NCI-H82 (cell line): ENCODE data around the gene LMCD1.

ENCODE experiments used
- DNase-seq: peaks from one replicate; lab custom pipeline; 2025; lab: John Stamatoyannopoulos, UW

Gene LMCD1

GRCh38 chr3:8584661-8585060 is 83.0 kb downstream of the LMCD1 start:
- DNase-seq = no peak

- DNase-seq = no peak
These were observed 88.4 kb downstream of the LMCD1 start for GRCh38 chr3:8589880-8590556.

- DNase-seq = no peak
These were observed 91.6 kb downstream of the LMCD1 start for GRCh38 chr3:8593021-8593827.

- DNase-seq = no peak
These were observed 93.6 kb downstream of the LMCD1 start for GRCh38 chr3:8595252-8595651.

GRCh38 chr3:8595695-8596115 is 94.1 kb downstream of the LMCD1 start:
- no peak for DNase-seq

GRCh38 chr3:8596321-8597218 is 94.9 kb downstream of the LMCD1 start:
- DNase-seq = no peak

GRCh38 chr3:8597219-8597853 is 95.7 kb downstream of the LMCD1 start:
- no peak for DNase-seq

- no peak for DNase-seq
These were observed 97.5 kb downstream of the LMCD1 start for GRCh38 chr3:8599146-8599545.

GRCh38 chr3:8600457-8600856 is 98.8 kb downstream of the LMCD1 start:
- no peak for DNase-seq

- no peak for DNase-seq
These were observed 101.6 kb downstream of the LMCD1 start for GRCh38 chr3:8603115-8603710.

GRCh38 chr3:8604006-8604405 is 102.4 kb downstream of the LMCD1 start:
- no peak for DNase-seq

- no peak for DNase-seq
These were observed 103.4 kb downstream of the LMCD1 start for GRCh38 chr3:8604988-8605387.

- DNase-seq = no peak
These were observed 105.1 kb downstream of the LMCD1 start for GRCh38 chr3:8606701-8607231.

GRCh38 chr3:8607234-8608040 is 105.8 kb downstream of the LMCD1 start:
- DNase-seq = peak; percentile 35

GRCh38 chr3:8608041-8608790 is 106.6 kb downstream of the LMCD1 start:
- DNase-seq = no peak

- DNase-seq = peak; percentile 63
These were observed 107.3 kb downstream of the LMCD1 start for GRCh38 chr3:8608791-8609467.

- DNase-seq = no peak
These were observed 109.3 kb downstream of the LMCD1 start for GRCh38 chr3:8610951-8611350.

- DNase-seq = no peak
These were observed 116.3 kb downstream of the LMCD1 start for GRCh38 chr3:8617921-8618320.

GRCh38 chr3:8618950-8619349 is 117.3 kb downstream of the LMCD1 start:
- DNase-seq = no peak
